K562 (cell line): ENCODE measurements around the gene SLC7A6OS. TPM values are rescaled to one million over a fixed set of nuclear protein-coding genes. Genes with fewer than 3 reads are reported as not detected.

ENCODE experiments used
- ATAC-seq: fragments of 200-7000 bp; cut with Tn5 transposase; 3 replicates; pipeline ENCODE4 v1.9.1; 2020; ENCODE audit warnings: moderate library complexity
- BruUV-seq: library from RNA; stranded (reverse); fragments of 400-500 nt; replicated peaks from 2 replicates; lab custom pipeline; 2021; lab: Mats Ljungman, UMichigan
- CTCF ChIA-PET: fragments of 300-600 bp; formaldehyde crosslinking; extraction: SDS; loops from one replicate; lab custom pipeline; 2021; ENCODE audit warnings: low intra/inter-chr PET ratio; lab: Yijun Ruan, JAX
- POLR2A ChIA-PET: fragments of 300-600, 350-650 bp; sonication (Branson Sonifier 250); formaldehyde crosslinking; extraction: SDS; loops from one replicate; lab custom pipeline; 2021; ENCODE audit warnings: antibody characterized with exemption, inconsistent platforms; lab: Yijun Ruan, JAX
- DNase-seq, 4 experiments: peaks; one replicate each; pipeline versions ENCODE4 v3.0.0 to v3.0.0-alpha.2; 2011 to 2018; ENCODE audit warnings: low spot score in 3 of 4, mixed read lengths in 3 of 4; ENCODE audit errors: extremely low read depth in 1 of 4
- FAIRE-seq: peaks from 2 replicates; lab custom pipeline; 2011; peaks lifted over from hg19 to GRCh38; lab: Jason Lieb, UNC
- H2AFZ ChIP-seq: 2 replicates; pipeline ENCODE4 v1.6.0; 2011; ENCODE audit warnings: low read depth, low read length, control low read depth, inconsistent platforms
- H3K27ac ChIP-seq: fragments of 200-600 bp; 3 replicates; pipeline ENCODE4 v1.8.0; 2011; ENCODE audit warnings: low read depth, mild to moderate bottlenecking, control low read depth, inconsistent platforms, low read length, moderate library complexity, mixed read lengths; ENCODE audit errors: extremely low read depth
- H3K27me3 ChIP-seq, 2 experiments: fragments of 300-600 bp in 1 of 2; 2 replicates in 1 of 2; 3 replicates in 1 of 2; pipeline versions ENCODE4 v1.6.0 to v1.8.0; 2011; ENCODE audit warnings: inconsistent platforms in 2 of 2, low read length in 2 of 2, mild to moderate bottlenecking in 1 of 2, mixed read lengths in 1 of 2, moderate library complexity in 1 of 2; ENCODE audit not compliant: control insufficient read depth in 2 of 2, insufficient read depth in 2 of 2
- H3K36me3 ChIP-seq: fragments of 300-600 bp; 3 replicates; pipeline ENCODE4 v1.8.0; 2011; ENCODE audit warnings: mild to moderate bottlenecking, low read length, inconsistent platforms; ENCODE audit not compliant: control insufficient read depth, insufficient read depth
- H3K4me1 ChIP-seq, 2 experiments: fragments of 200-600 bp in 1 of 2; replicated peaks in 1 of 2; 2 replicates in 1 of 2; 3 replicates in 1 of 2; pipeline versions ENCODE4 v1.5.1 to v1.8.0; 2011; ENCODE audit warnings: inconsistent platforms in 2 of 2, low read length in 2 of 2, mild to moderate bottlenecking in 1 of 2, mixed read lengths in 1 of 2, moderate library complexity in 1 of 2; ENCODE audit not compliant: control insufficient read depth in 2 of 2, insufficient read depth in 2 of 2
- H3K4me2 ChIP-seq: 2 replicates; pipeline ENCODE4 v1.6.1; 2011; ENCODE audit warnings: low read length, control low read depth, inconsistent platforms, mixed read lengths; ENCODE audit not compliant: insufficient read depth
- H3K4me3 ChIP-seq: fragments of 200-600 bp; sonication (generic), shearing (Covaris generic); 2 replicates; pipeline ENCODE4 v1.5.1; 2016; ENCODE audit warnings: control low read depth, inconsistent platforms
- H3K79me2 ChIP-seq: fragments of 200-600 bp; 3 replicates; pipeline ENCODE4 v1.8.0; 2011; ENCODE audit warnings: low read length, inconsistent platforms; ENCODE audit not compliant: control insufficient read depth, insufficient read depth
- H3K9ac ChIP-seq, 2 experiments: 2 replicates each; pipeline versions ENCODE4 v1.6.0 to v1.6.1; 2011; ENCODE audit warnings: low read depth in 2 of 2, low read length in 2 of 2, control low read depth in 1 of 2, inconsistent platforms in 1 of 2, mild to moderate bottlenecking in 1 of 2, mixed read lengths in 1 of 2; ENCODE audit not compliant: insufficient read depth in 1 of 2
- H3K9me1 ChIP-seq: one replicate; pipeline ENCODE4 v1.6.0; 2011; ENCODE audit warnings: inconsistent platforms, mild to moderate bottlenecking, low read length, moderate library complexity; ENCODE audit not compliant: control insufficient read depth, insufficient read depth
- H3K9me3 ChIP-seq: replicated peaks from 2 replicates; pipeline ENCODE4 v1.5.1; 2011; ENCODE audit warnings: low read depth, low read length, inconsistent platforms; ENCODE audit not compliant: control insufficient read depth, insufficient read depth
- H4K20me1 ChIP-seq: replicated peaks from 2 replicates; pipeline ENCODE4 v1.6.1; 2011; ENCODE audit warnings: low read length, inconsistent platforms, mixed read lengths; ENCODE audit not compliant: control insufficient read depth, insufficient read depth
- CEBPG ChIP-seq, 3 experiments: fragments of 200-800 bp in 1 of 3; sonication (Bioruptor generic) in 1 of 3; sonication (generic) in 1 of 3; formaldehyde crosslinking in 1 of 3; IDR thresholded peaks in 2 of 3; conservative IDR thresholded peaks in 1 of 3; 2 replicates each; pipeline versions ENCODE4 v1.6.1 to v1.8.0; 2016 to 2022; ENCODE audit warnings: missing compliant biosample characterization in 2 of 3, missing genetic modification characterization in 2 of 3, mild to moderate bottlenecking in 1 of 3, missing genetic modification reagents in 1 of 3
- GABPB2 ChIP-seq: fragments of 250-450 bp; sonication (Bioruptor Pico); conservative IDR thresholded peaks from 2 replicates; pipeline ENCODE4 v1.5.1; 2021; ENCODE audit warnings: mild to moderate bottlenecking
- NFYB ChIP-seq: IDR thresholded peaks from 2 replicates; pipeline ENCODE4 v1.6.1; 2011; ENCODE audit warnings: mild to moderate bottlenecking, moderate library complexity; ENCODE audit not compliant: insufficient read length; ENCODE audit errors: extremely low read depth
- SAP30 ChIP-seq: fragments of 200-600 bp; sonication (generic); IDR thresholded peaks from 2 replicates; pipeline ENCODE4 v1.6.1; 2012; ENCODE audit warnings: borderline replicate concordance, low read depth, mild to moderate bottlenecking, moderate library complexity, low read length, control low read depth, inconsistent platforms; ENCODE audit not compliant: insufficient read depth, poor library complexity, severe bottlenecking
- TBL1XR1 ChIP-seq, 2 experiments: IDR thresholded peaks; 2 replicates each; pipeline ENCODE4 v1.6.1; 2012; ENCODE audit warnings: improper control_type of control experiment in 2 of 2, low read length in 2 of 2, mild to moderate bottlenecking in 1 of 2
- TBP ChIP-seq: optimal IDR thresholded peaks from 2 replicates; pipeline ENCODE3; 2011; ENCODE audit warnings: low read depth, low read length, improper control_type of control experiment
- TCFL5 ChIP-seq: fragments of 250-450 bp; sonication (Bioruptor Pico); conservative IDR thresholded peaks from 2 replicates; pipeline ENCODE4 v1.6.1; 2021; ENCODE audit warnings: mild to moderate bottlenecking, moderate library complexity, matching md5 sums
- ZC3H8 ChIP-seq: fragments of 450-650 bp; IDR thresholded peaks from 2 replicates; pipeline ENCODE4 v1.6.1; 2017
- ZNF12 ChIP-seq: sonication (generic); formaldehyde crosslinking; IDR thresholded peaks from 2 replicates; pipeline ENCODE4 v1.4.0; 2020; ENCODE audit warnings: mild to moderate bottlenecking, missing genetic modification reagents
- ZNF165 ChIP-seq: fragments of 250-450 bp; sonication (Bioruptor Pico); IDR thresholded peaks from 2 replicates; pipeline ENCODE4 v1.4.0; 2020; ENCODE audit warnings: borderline replicate concordance
- WGBS: fragments of 100-300 bp; shearing (Covaris generic); methylation state at CpG from one replicate; pipeline ENCODE4 v1.1.6; 2016; ENCODE audit warnings: low coverage, mixed read lengths; ENCODE audit not compliant: insufficient coverage; ENCODE audit errors: missing lambda C conversion rate; 5-methylcytosine and 5-hydroxymethylcytosine counted together
- in situ Hi-C: fragments of 300-500 bp; cut with MboI; formaldehyde crosslinking; loops from 4 replicates; pipeline ENCODE4 v1.15.0; 2018; ENCODE audit warnings: inconsistent platforms, mixed read lengths
- intact Hi-C: fragments of 100-400 bp; cut with micrococcal nuclease; formaldehyde crosslinking; loops from 2 replicates; pipeline ENCODE4 v1.14.2; 2022
- polyA plus RNA-seq, 8 experiments: library from polyadenylated mRNA; depleted of rRNA in 4 of 8; stranded (reverse) in 5 of 8; unstranded in 3 of 8; fragments of >200 nt; fragmentation: Nextera tagmentation in 2 of 8; fragmentation: Illumina TruSeq in 1 of 8; extraction: Ambion mirVana in 2 of 8; extraction: Trizol in 1 of 8; gene quantifications; 2 replicates each; pipeline versions ENCODE4 v1.2.1 to v1.2.3, GENCODE V29; 2011 to 2014; ENCODE audit warnings: inconsistent platforms in 1 of 8, missing spikeins in 1 of 8
- total RNA-seq, 7 experiments: library from RNA; depleted of rRNA in 6 of 7; stranded (reverse); fragments of >200 nt in 6 of 7; fragmentation: Illumina TruSeq in 2 of 7; extraction: Trizol in 2 of 7; gene quantifications; 2 replicates each; pipeline versions ENCODE4 v1.2.1 to v1.2.3, GENCODE V29; 2011 to 2021; ENCODE audit warnings: low replicate concordance in 1 of 7
- TF ChIP-seq, protein P1 (sequence below), 2 experiments: fragments of 450-650 bp in 1 of 2; sonication (generic) in 1 of 2; formaldehyde crosslinking; conservative IDR thresholded peaks; 2 replicates each; pipeline versions ENCODE4 v1.4.0 to v1.8.1; 2020 to 2022; ENCODE audit warnings: mild to moderate bottlenecking in 1 of 2, missing genetic modification reagents in 1 of 2

SLC7A6OS gene
- total and polyA plus RNA-seq, 9 of the 15 experiments (the other 6 are each of a cell fraction or from before 2014, with no cell fraction given), result 2.7 to 23.6 (median 17.2) TPM

GRCh38 chr16:68270353-68270752 is 40.4 kb downstream of the SLC7A6OS start:
- TF ChIP-seq, protein P1, sequence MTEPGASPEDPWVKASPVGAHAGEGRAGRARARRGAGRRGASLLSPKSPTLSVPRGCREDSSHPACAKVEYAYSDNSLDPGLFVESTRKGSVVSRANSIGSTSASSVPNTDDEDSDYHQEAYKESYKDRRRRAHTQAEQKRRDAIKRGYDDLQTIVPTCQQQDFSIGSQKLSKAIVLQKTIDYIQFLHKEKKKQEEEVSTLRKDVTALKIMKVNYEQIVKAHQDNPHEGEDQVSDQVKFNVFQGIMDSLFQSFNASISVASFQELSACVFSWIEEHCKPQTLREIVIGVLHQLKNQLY (CRISPR knock-in tag; conservative IDR thresholded peaks at IDR 0.05), result no peak
- TF ChIP-seq NFYB, result no peak
- no peak for TF ChIP-seq SAP30
- no peak for TF ChIP-seq TCFL5 (CRISPR knock-in tag)
- TF ChIP-seq CEBPG (CRISPR knock-in tag; IDR thresholded peaks at IDR 0.05), result no peak
- no peak for TF ChIP-seq CEBPG (tag; conservative IDR thresholded peaks at IDR 0.05 in 1 of 2, IDR thresholded peaks at IDR 0.05 in 1 of 2)
- no peak for TF ChIP-seq ZNF165 (CRISPR knock-in tag)
- no peak for TF ChIP-seq GABPB2 (CRISPR knock-in tag)
- no peak for TF ChIP-seq ZNF12 (CRISPR knock-in tag)
- no peak for TF ChIP-seq ZC3H8
- TF ChIP-seq TBL1XR1 (IDR thresholded peaks at IDR 0.05; ENCODE audit: low read length in 2 of 2), result no peak
- no peak for TF ChIP-seq TBP
- BruUV-seq, result no TSS peak
- ChIA-PET POLR2A (interaction anchor here (0.6 kb wide), 1 partner anchor 13 kb away, joined by 3 read pairs; no protein-coding TSS in a partner anchor), CTCF (no interaction called here)
- Histone ChIP-seq H3K4me3 (no peak overlapping the region), H3K9me3 (no peaks in the 10 kb centered on the region), H3K4me1 (peaks cover 8 to 19% of the 10 kb centered on the region in 2 experiments; a peak in 3 of 5 replicates), H3K27me3 (no peaks in the 10 kb centered on the region), H4K20me1 (peaks cover 36% of the 10 kb centered on the region), H3K9ac (no peak overlapping the region), H3K4me2 (no peak overlapping the region), H3K27ac (no peak overlapping the region), H2AFZ (no peak overlapping the region), H3K79me2 (peaks cover 81% of the 10 kb centered on the region), H3K9me1 (no peaks in the 10 kb centered on the region), H3K36me3 (peaks cover 70% of the 10 kb centered on the region)
- FAIRE-seq (no peak), ATAC-seq (no peak), DNase-seq (no peak)
- intact Hi-C loops (no loop called here), in situ Hi-C loops (no loop called here)
- WGBS, result 0% methylated on average over 1 of the region's 1 CpG
